Keratinocyte (primary cell): ENCODE results near the gene ZFP3. TPM values are rescaled to one million over a fixed set of nuclear protein-coding genes. Genes with fewer than 3 reads are reported as not detected.

Experiments used
- DNase-seq: peaks from one replicate; pipeline ENCODE4 v3.0.0-alpha.2; 2011; ENCODE audit warnings: low read depth, missing footprints, low spot score
- FAIRE-seq: peaks from 2 replicates; lab custom pipeline; 2011; peaks lifted over from hg19 to GRCh38; lab: Jason Lieb, UNC
- H2AFZ ChIP-seq: 2 replicates; pipeline ENCODE4 v1.6.0; 2012; ENCODE audit warnings: low read length, control low read depth, inconsistent platforms; ENCODE audit not compliant: control insufficient read depth
- H3K27ac ChIP-seq: 2 replicates; pipeline ENCODE4 v1.5.1; 2011; ENCODE audit warnings: low read length; ENCODE audit not compliant: control insufficient read depth, insufficient read depth
- H3K27me3 ChIP-seq: 3 replicates; pipeline ENCODE4 v1.6.0; 2011; ENCODE audit warnings: low read length; ENCODE audit not compliant: control insufficient read depth, insufficient read depth; ENCODE audit errors: extremely low read depth
- H3K36me3 ChIP-seq, 2 experiments: 2 replicates in 1 of 2; 3 replicates in 1 of 2; pipeline ENCODE4 v1.5.1; 2011; ENCODE audit warnings: low read length in 2 of 2, mild to moderate bottlenecking in 1 of 2; ENCODE audit not compliant: control insufficient read depth in 2 of 2, insufficient read depth in 2 of 2; ENCODE audit errors: extremely low read depth in 1 of 2
- H3K4me1 ChIP-seq: 3 replicates; pipeline ENCODE4 v1.5.1; 2011; ENCODE audit warnings: low read length; ENCODE audit not compliant: control insufficient read depth, insufficient read depth; ENCODE audit errors: extremely low read depth
- H3K4me2 ChIP-seq: 3 replicates; pipeline ENCODE4 v1.6.0; 2011; ENCODE audit warnings: low read depth, low read length; ENCODE audit not compliant: control insufficient read depth, insufficient read depth; ENCODE audit errors: extremely low read depth
- H3K4me3 ChIP-seq, 3 experiments: fragments of 200-600 bp in 1 of 3; sonication (generic) in 1 of 3; 2 replicates in 2 of 3; 3 replicates in 1 of 3; pipeline ENCODE4 v1.5.1; 2011 to 2016; ENCODE audit warnings: low read length in 3 of 3, mild to moderate bottlenecking in 3 of 3, control low read depth in 2 of 3, inconsistent platforms in 1 of 3, low read depth in 1 of 3, mixed read lengths in 1 of 3, mixed run types in 1 of 3, moderate library complexity in 1 of 3; ENCODE audit not compliant: control insufficient read depth in 2 of 3, insufficient read depth in 2 of 3; ENCODE audit errors: extremely low read depth in 1 of 3
- H3K79me2 ChIP-seq: 2 replicates; pipeline ENCODE4 v1.6.0; 2012; ENCODE audit warnings: low read length; ENCODE audit not compliant: control insufficient read depth, insufficient read depth
- H3K9ac ChIP-seq: 3 replicates; pipeline ENCODE4 v1.6.0; 2011; ENCODE audit warnings: low read length; ENCODE audit not compliant: control insufficient read depth, insufficient read depth; ENCODE audit errors: extremely low read depth
- H3K9me1 ChIP-seq: 3 replicates; pipeline ENCODE4 v1.6.0; 2011; ENCODE audit warnings: low read length; ENCODE audit not compliant: control insufficient read depth, insufficient read depth; ENCODE audit errors: extremely low read depth
- H3K9me3 ChIP-seq: 2 replicates; pipeline ENCODE4 v1.5.1; 2012; ENCODE audit warnings: low read depth, low read length; ENCODE audit not compliant: control insufficient read depth
- H4K20me1 ChIP-seq: 3 replicates; pipeline ENCODE4 v1.6.0; 2011; ENCODE audit warnings: low read length; ENCODE audit not compliant: control insufficient read depth, insufficient read depth; ENCODE audit errors: extremely low read depth
- CTCF ChIP-seq, 3 experiments: IDR thresholded peaks in 1 of 3; conservative IDR thresholded peaks in 1 of 3; optimal IDR thresholded peaks in 1 of 3; 2 replicates in 2 of 3; 3 replicates in 1 of 3; pipeline versions ENCODE3 to v1.5.1; 2011; ENCODE audit warnings: low read length in 3 of 3, mild to moderate bottlenecking in 3 of 3, moderate library complexity in 2 of 3, control low read depth in 1 of 3, inconsistent platforms in 1 of 3; ENCODE audit not compliant: insufficient read depth in 2 of 3; ENCODE audit errors: extremely low read depth in 1 of 3
- EZH2 ChIP-seq: IDR thresholded peaks from one replicate; pipeline ENCODE4 v1.6.1; 2012; ENCODE audit warnings: inconsistent platforms, mild to moderate bottlenecking, low read length, moderate library complexity
- dilution Hi-C: fragments of 300-500 bp; cut with MboI; formaldehyde crosslinking; loops from one replicate; pipeline ENCODE4 v1.7.0; 2020; ENCODE audit warnings: low sequenced_read_pairs; ENCODE audit not compliant: extremely low pct_ligation_motif_present
- polyA plus RNA-seq, 5 experiments: library from polyadenylated mRNA; depleted of rRNA in 3 of 5; stranded (reverse) in 3 of 5; stranded (forward) in 1 of 5; unstranded in 1 of 5; fragments of >200 nt; gene quantifications; 1 replicate in 1 of 5; 2 replicates in 3 of 5; 3 replicates in 1 of 5; pipeline versions ENCODE4 v1.2.1 to v1.2.3, GENCODE V29; 2011 to 2012; ENCODE audit warnings: missing spikeins in 2 of 5, low read depth in 1 of 5, low replicate concordance in 1 of 5

ZFP3 gene
- polyA plus RNA-seq, 1 donor (not counting 4 experiments of a cell fraction or from before 2014, with no cell fraction given) = 3.0 TPM

GRCh38 chr17:5033352-5034015 lies 44.8 kb upstream of the ZFP3 start:
- no peak overlapping the region for H3K27ac ChIP-seq
- H3K9me1 ChIP-seq = no peaks in the 10 kb centered on the region
- no peak overlapping the region for H3K4me3 ChIP-seq
- H3K4me1 ChIP-seq = peaks cover 3% of the 10 kb centered on the region
- no peaks in the 10 kb centered on the region for H4K20me1 ChIP-seq
- H3K36me3 ChIP-seq = no peaks in the 10 kb centered on the region
- DNase-seq (no peak), FAIRE-seq (no peak)
- H3K27me3 ChIP-seq = no peaks in the 10 kb centered on the region
- dilution Hi-C loops = no loop called here
- H2AFZ ChIP-seq = no peak overlapping the region
- TF ChIP-seq CTCF (optimal IDR thresholded peaks at IDR 0.05 in 1 of 3, IDR thresholded peaks at IDR 0.05 in 1 of 3, conservative IDR thresholded peaks at IDR 0.05 in 1 of 3; ENCODE audit: extremely low read depth in 1 of 3, insufficient read depth in 2 of 3, low read length in 3 of 3) = no peak
- TF ChIP-seq EZH2 = no peak
- no peak overlapping the region for H3K4me2 ChIP-seq
- H3K9me3 ChIP-seq = no peaks in the 10 kb centered on the region
- no peaks in the 10 kb centered on the region for H3K79me2 ChIP-seq
- H3K9ac ChIP-seq = no peak overlapping the region

- H3K36me3 ChIP-seq = no peaks in the 10 kb centered on the region
- no peak overlapping the region for H3K27ac ChIP-seq
- FAIRE-seq = no peak
- no peak overlapping the region for H3K4me2 ChIP-seq
- no peaks in the 10 kb centered on the region for H3K27me3 ChIP-seq
- H2AFZ ChIP-seq = no peak overlapping the region
- H3K9ac ChIP-seq = no peak overlapping the region
- TF ChIP-seq CTCF (optimal IDR thresholded peaks at IDR 0.05 in 1 of 3, IDR thresholded peaks at IDR 0.05 in 1 of 3, conservative IDR thresholded peaks at IDR 0.05 in 1 of 3; ENCODE audit: extremely low read depth in 1 of 3, insufficient read depth in 2 of 3, low read length in 3 of 3) (no peak), EZH2 (no peak)
- DNase-seq = no peak
- H3K9me1 ChIP-seq = no peaks in the 10 kb centered on the region
- H4K20me1 ChIP-seq = no peaks in the 10 kb centered on the region
- no peak overlapping the region for H3K4me3 ChIP-seq
- dilution Hi-C loops = no loop called here
- no peaks in the 10 kb centered on the region for H3K79me2 ChIP-seq
- H3K4me1 ChIP-seq = peaks cover 3% of the 10 kb centered on the region
- no peaks in the 10 kb centered on the region for H3K9me3 ChIP-seq
Measured at GRCh38 chr17:5034063-5034462, 44.2 kb upstream of the ZFP3 start.
